DMS114 treated with DMSO at 0.1 percent for 48 hours (cell line): ENCODE results near the gene HLA-A.

ENCODE experiments used
- DNase-seq: peaks from one replicate; lab custom pipeline; 2025; ENCODE audit not compliant: unreplicated experiment; lab: John Stamatoyannopoulos, UW

The HLA-A gene

DNA sequence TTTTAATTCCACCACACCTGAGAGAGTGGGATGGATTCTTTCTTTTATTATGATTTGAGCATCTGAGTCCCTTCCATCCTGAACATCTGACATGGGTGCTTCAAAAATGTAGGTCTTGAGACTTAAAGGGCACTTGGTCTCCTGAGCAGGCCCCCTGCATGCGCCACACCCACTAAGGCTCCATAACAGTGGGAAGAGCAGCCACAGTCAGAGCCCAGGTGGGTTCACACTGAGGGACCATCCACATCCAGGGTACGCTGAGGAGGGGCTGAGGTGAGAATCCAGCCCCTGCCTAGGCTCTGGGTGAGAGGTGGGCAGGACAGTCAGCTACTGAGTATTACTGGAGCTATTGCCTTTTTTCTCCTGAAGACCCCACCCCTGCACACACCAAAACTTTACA, 42.7 kb downstream of the HLA-A start:
- no peak for DNase-seq

DNA sequence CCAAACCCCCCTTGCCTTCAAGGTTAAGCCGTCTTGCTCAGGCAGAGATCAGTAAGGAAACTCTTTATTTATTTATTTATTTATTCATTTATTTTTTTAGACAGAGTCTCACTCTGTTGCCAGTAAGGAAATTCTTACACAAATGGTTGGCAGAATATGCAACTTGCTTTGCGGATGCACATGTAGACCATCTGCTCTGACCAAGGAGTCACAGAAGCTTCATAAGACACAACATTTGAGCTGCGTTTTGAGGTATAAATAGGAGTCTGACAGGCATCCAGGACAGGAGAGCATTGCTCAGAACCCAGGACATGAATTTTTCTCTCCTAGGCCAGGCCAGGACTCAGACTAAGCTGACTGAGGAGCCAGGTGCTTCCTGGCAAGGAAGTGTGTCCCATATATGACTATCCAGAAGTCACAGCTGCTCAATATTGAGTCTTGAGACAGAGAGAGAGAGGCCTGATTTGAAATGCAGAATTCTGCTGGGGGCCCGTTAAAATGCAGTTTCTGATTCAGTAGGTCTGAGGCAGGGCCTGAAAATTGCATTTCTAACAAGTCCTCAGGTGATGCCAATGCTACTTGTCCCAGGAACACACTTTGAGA, 43.9 kb downstream of the HLA-A start:
- DNase-seq = no peak

DNA sequence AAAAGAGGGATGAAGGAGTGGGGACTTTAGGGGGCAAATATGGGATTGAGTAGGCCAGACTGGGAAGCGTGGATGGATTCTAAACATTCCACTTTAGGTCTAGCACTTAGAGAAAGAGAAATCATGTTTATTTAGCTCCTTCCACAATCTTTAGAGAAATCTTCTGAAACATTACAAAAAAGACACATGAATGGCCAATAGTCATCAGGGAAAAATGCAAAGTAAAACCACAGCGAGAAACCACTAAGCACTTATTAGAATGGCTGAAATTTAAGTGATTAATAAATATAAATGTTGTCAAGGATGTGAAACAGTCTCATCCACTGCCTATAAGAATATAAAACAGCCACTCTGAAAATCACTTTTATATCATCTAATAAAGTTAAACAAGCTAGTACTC, 46.9 kb downstream of the HLA-A start:
- DNase-seq = no peak

DNA sequence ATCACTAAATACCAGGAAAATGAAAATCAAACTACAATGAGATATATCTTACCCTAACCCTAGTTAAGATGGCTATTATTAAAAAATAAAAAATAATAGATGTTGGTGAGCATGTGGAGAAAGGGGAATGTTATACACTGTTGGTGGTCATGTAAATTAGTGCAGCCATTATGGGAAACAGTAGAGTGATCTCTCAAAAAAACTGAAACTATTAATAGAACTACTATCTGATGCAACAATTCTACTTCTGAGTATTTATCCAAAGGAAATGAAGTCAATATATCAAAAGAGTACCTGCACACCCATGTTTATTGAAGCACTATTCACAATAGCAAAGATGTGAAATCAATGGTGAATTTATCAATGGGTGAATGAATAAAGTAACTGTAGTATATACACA, 48.6 kb downstream of the HLA-A start:
- no peak for DNase-seq

DNA sequence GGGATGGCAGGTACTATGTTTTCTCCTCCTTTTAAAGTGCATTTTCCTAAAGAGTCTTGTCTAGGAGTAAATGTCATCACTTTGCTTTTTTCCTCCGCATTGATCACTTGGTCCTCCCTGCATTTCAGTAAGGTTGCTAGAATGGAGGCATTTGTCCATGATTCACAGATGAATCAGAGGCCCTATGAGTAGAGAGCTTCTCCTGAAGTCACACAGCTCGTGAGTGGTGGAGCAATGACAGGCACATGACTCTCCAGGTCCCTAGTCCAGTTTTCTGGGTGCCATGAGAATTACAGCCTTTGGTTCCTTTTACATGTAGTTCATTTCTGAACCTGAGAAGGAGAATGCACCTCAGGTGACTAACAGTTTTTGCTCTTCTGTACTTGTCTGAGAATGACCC, 50.5 kb downstream of the HLA-A start:
- DNase-seq = no peak

DNA sequence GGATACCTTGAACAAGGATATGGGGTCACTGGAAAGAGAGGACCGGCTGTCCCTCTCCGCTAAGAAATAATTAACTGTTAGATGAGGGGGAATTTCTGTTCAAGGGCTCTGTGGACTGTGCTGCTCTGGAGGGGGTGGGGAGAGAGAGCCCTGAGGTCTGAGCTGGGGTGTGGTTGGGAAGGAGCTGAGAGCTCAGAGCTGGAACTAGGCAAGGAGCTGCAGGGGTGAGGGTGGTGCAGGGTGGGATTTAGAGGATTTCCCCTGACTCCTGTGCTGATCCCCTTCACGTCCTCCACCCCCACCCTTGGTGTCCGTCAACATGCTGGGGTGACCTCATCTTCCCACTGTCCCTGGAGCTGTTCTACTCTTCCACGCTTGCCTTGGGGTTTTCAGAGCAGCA, 52.5 kb downstream of the HLA-A start:
- DNase-seq = no peak

DNA sequence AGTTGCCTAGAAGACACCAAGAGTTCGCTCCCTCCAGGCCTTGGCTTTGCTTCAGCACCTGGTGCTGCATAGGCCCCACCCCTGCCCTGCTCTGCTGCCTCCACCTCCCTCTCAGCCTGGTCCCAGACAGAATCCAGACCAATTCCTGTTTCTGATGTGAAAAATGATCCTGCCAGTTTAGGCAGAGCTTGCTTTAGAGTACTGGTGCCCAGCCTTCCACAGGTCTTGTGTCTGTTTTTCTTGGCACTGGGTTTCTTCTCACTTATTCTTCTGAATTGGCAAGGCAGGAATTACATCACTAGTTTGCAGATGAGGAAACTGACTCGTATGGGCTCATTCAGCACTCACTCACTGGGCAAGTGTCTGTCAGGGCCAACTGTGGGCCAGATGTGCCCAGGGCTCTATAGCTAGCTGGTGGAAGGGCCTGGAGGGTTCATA, 53.0 kb downstream of the HLA-A start:
- no peak for DNase-seq
